ENCODE measurements around the gene PYGO1. TPM values are rescaled to one million over a fixed set of nuclear protein-coding genes. Genes with fewer than 3 reads are reported as not detected.
A peak's percentile ranks its signal among the peaks of the same experiment; 100 is the strongest.

PYGO1 gene
- total RNA-seq, 2 experiments from 2014 or later = not detected

DNA sequence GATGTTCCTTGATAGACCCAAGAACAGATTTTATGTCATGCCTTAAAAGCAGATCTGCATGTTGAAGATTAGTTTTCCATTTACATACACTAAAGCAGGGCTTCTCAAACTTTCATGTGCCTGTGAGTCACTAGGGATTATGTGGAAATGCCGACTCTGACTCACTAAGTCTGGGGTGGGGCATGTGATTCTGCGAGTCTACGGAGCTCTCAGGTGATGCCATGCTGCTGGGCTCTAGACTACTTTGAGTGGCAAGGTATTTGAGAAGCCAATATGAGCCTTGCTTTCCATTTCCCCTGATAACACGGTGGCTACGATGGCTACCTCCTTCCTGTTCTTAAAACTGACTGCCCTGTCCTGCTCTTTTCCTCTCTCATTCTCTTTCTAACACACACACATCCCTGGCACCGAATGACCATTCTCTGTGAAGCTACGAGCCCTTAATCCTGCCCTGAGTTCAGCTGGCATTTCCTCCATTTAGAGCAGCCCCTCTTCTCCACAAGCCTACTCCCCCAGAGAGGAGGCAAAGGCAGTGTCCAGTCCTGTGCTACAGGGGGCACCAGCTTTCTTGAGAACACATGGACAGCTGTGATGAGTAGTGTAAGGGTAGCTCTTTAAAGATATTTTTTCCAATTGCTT lies 39.7 kb upstream of the PYGO1 start:
- Histone ChIP-seq H3K36me3 (ENCODE audit: insufficient read depth, low read length) (no peaks in the 10 kb centered on the region), H3K9me3 (ENCODE audit: control insufficient read depth in 1 of 2, insufficient read depth in 1 of 2, low read length in 2 of 2) (no peaks in the 10 kb centered on the region), H3K27ac (ENCODE audit: low read depth in 1 of 2, low read length in 2 of 2) (no peak overlapping the region), H3K27me3 (ENCODE audit: control insufficient read depth in 1 of 2, insufficient read depth in 2 of 2, low read length in 2 of 2) (no peaks in the 10 kb centered on the region), H3K4me3 (ENCODE audit: low read length) (no peak overlapping the region), H3K4me1 (ENCODE audit: insufficient read depth, low read length) (no peaks in the 10 kb centered on the region)
- H3K27me3 Mint-ChIP-seq = peaks cover 4% of the 10 kb centered on the region
- no peaks in the 10 kb centered on the region for H3K36me3 Mint-ChIP-seq (ENCODE audit: low read depth)
- no peaks in the 10 kb centered on the region for H3K9me3 Mint-ChIP-seq
- no peak overlapping the region for H3K27ac Mint-ChIP-seq
- DNase-seq (peak in 2 of 14 experiments; percentile 10 to 19), ATAC-seq (ENCODE audit: poor library complexity) (no peak)
- POLR2A ChIA-PET = no interaction called here
- TF ChIP-seq, protein P1, sequence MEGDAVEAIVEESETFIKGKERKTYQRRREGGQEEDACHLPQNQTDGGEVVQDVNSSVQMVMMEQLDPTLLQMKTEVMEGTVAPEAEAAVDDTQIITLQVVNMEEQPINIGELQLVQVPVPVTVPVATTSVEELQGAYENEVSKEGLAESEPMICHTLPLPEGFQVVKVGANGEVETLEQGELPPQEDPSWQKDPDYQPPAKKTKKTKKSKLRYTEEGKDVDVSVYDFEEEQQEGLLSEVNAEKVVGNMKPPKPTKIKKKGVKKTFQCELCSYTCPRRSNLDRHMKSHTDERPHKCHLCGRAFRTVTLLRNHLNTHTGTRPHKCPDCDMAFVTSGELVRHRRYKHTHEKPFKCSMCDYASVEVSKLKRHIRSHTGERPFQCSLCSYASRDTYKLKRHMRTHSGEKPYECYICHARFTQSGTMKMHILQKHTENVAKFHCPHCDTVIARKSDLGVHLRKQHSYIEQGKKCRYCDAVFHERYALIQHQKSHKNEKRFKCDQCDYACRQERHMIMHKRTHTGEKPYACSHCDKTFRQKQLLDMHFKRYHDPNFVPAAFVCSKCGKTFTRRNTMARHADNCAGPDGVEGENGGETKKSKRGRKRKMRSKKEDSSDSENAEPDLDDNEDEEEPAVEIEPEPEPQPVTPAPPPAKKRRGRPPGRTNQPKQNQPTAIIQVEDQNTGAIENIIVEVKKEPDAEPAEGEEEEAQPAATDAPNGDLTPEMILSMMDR (IDR thresholded peaks at IDR 0.05) = no peak
- intact Hi-C loops (cut with DNase I, micrococcal nuclease) = no loop called here
- CTCF ChIA-PET = no interaction called here
- no peaks in the 10 kb centered on the region for H3K4me1 Mint-ChIP-seq (ENCODE audit: low read depth)
- no peak overlapping the region for H3K4me3 Mint-ChIP-seq

DNA sequence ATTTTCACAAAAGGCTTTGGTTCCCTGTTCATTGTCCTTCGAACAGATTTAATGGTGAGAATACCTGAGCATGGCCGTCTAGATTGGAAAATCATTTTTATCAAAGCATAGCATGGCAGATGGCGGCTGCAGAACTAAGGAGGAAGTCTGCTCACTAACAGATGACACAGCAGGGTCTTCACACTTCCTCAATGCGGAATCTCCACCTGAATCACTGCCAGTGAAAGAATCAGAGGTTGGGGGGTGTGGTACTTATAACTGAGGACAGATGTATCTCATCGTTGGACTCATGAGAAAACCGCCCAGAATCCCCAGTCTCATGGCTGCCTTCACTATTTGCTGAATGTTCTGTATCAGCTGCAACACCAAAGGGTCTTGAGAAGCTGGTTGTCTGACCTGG lies 31.6 kb upstream of the PYGO1 start:
- POLR2A ChIA-PET = no interaction called here
- DNase-seq = no peak
- H3K9me3 ChIP-seq (ENCODE audit: control insufficient read depth in 1 of 2, insufficient read depth in 1 of 2, low read length in 2 of 2) = no peaks in the 10 kb centered on the region
- H3K27me3 Mint-ChIP-seq = peaks cover 27% of the 10 kb centered on the region
- H3K27ac Mint-ChIP-seq = no peak overlapping the region
- TF ChIP-seq, protein P1 (IDR thresholded peaks at IDR 0.05) = no peak
- H3K9me3 Mint-ChIP-seq = no peaks in the 10 kb centered on the region
- CTCF ChIA-PET = no interaction called here
- H3K4me1 ChIP-seq (ENCODE audit: insufficient read depth, low read length) = no peaks in the 10 kb centered on the region
- H3K36me3 Mint-ChIP-seq (ENCODE audit: low read depth) = no peaks in the 10 kb centered on the region
- intact Hi-C loops (cut with DNase I, micrococcal nuclease) = no loop called here
- H3K4me3 ChIP-seq (ENCODE audit: low read length) = no peak overlapping the region
- H3K36me3 ChIP-seq (ENCODE audit: insufficient read depth, low read length) = no peaks in the 10 kb centered on the region
- no peaks in the 10 kb centered on the region for H3K4me1 Mint-ChIP-seq (ENCODE audit: low read depth)
- H3K27ac ChIP-seq (ENCODE audit: low read depth in 1 of 2, low read length in 2 of 2) = no peak overlapping the region
- peaks cover 0 to 10% of the 10 kb centered on the region in 2 experiments for H3K27me3 ChIP-seq (ENCODE audit: control insufficient read depth in 1 of 2, insufficient read depth in 2 of 2, low read length in 2 of 2)
- H3K4me3 Mint-ChIP-seq = no peak overlapping the region
- ATAC-seq (ENCODE audit: poor library complexity) = no peak

DNA sequence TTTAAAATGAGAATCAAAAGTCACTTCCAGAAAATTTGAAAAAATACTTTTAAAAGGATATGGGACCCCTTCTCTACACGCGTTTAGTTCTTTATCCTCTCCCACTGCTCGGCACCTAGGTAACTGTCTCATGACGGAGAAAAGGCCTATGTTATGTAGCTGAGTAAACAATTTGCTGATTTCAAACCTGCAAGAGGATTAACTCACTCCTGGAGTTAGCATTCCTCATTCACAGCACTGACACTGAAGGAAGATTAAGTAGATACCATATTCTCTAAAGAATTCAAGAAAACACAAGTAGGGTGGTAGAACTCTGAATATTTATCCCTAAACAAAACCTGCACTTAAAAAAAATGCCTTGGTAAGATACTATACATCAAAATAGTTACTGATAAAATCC lies 30.2 kb upstream of the PYGO1 start:
- no peak for ATAC-seq (ENCODE audit: poor library complexity)
- H3K27me3 ChIP-seq (ENCODE audit: control insufficient read depth in 1 of 2, insufficient read depth in 2 of 2, low read length in 2 of 2) = peaks cover 4 to 22% of the 10 kb centered on the region in 2 experiments
- Mint-ChIP-seq H3K27me3 (peaks cover 39% of the 10 kb centered on the region), H3K4me3 (no peak overlapping the region), H3K27ac (no peak overlapping the region), H3K4me1 (ENCODE audit: low read depth) (no peaks in the 10 kb centered on the region), H3K36me3 (ENCODE audit: low read depth) (no peaks in the 10 kb centered on the region), H3K9me3 (no peaks in the 10 kb centered on the region)
- H3K4me1 ChIP-seq (ENCODE audit: insufficient read depth, low read length) = no peaks in the 10 kb centered on the region
- no peak overlapping the region for H3K4me3 ChIP-seq (ENCODE audit: low read length)
- no peaks in the 10 kb centered on the region for H3K9me3 ChIP-seq (ENCODE audit: control insufficient read depth in 1 of 2, insufficient read depth in 1 of 2, low read length in 2 of 2)
- CTCF ChIA-PET = no interaction called here
- no peak overlapping the region for H3K27ac ChIP-seq (ENCODE audit: low read depth in 1 of 2, low read length in 2 of 2)
- POLR2A ChIA-PET = no interaction called here
- no peak for DNase-seq
- TF ChIP-seq, protein P1 (IDR thresholded peaks at IDR 0.05) = no peak
- no peaks in the 10 kb centered on the region for H3K36me3 ChIP-seq (ENCODE audit: insufficient read depth, low read length)
- intact Hi-C loops (cut with DNase I, micrococcal nuclease) = no loop called here
